ENCODE results near the gene NCAPG. TPM values are rescaled to one million over a fixed set of nuclear protein-coding genes. Genes with fewer than 3 reads are reported as not detected.
"Not testable (repeated sequence)": the region's sequence is repeated elsewhere in the genome, so short reads cannot be mapped to it uniquely, and the experiment has no call there.

The NCAPG gene
- polyA plus RNA-seq, 1 donor from 2014 or later, result 3.1 TPM

GRCh38 chr4:17823871-17824669, 13.3 kb downstream of the NCAPG start:
- Histone ChIP-seq H3K27me3 (ENCODE audit: insufficient read depth, low read depth, low read length) (no peaks in the 10 kb centered on the region), H3K79me2 (replicated peaks; ENCODE audit: insufficient read depth, low read length) (no peaks in the 10 kb centered on the region), H3K27ac (ENCODE audit: low read length) (no peak overlapping the region), H3K4me2 (ENCODE audit: low read length) (no peak overlapping the region), H3K4me3 (ENCODE audit: low read length) (no peak overlapping the region), H3K9me3 (ENCODE audit: low read length) (no peaks in the 10 kb centered on the region), H3K9ac (ENCODE audit: low read length) (no peak overlapping the region), H3K36me3 (ENCODE audit: insufficient read depth, low read length) (no peaks in the 10 kb centered on the region), H3F3A (ENCODE audit: insufficient read depth, low read length, poor library complexity, severe bottlenecking) (no peaks in the 10 kb centered on the region), H2AFZ (ENCODE audit: low read depth, low read length) (no peak overlapping the region), H3K9me2 (ENCODE audit: insufficient read depth, low read length) (no peaks in the 10 kb centered on the region), H4K20me1 (ENCODE audit: insufficient read depth) (no peaks in the 10 kb centered on the region)
- TF ChIP-seq EP300 (conservative IDR thresholded peaks at IDR 0.05; ENCODE audit: poor library complexity, severe bottlenecking) (no peak), TAF1 (IDR thresholded peaks at IDR 0.05; ENCODE audit: low read depth) (no peak), SMC3 (conservative IDR thresholded peaks at IDR 0.05; ENCODE audit: poor library complexity) (no peak), POLR2AphosphoS5 (IDR thresholded peaks at IDR 0.05) (no peak)

GRCh38 chr4:17846266-17846665, 35.5 kb downstream of the NCAPG start:
- H3K9me3 ChIP-seq (ENCODE audit: low read length), result no peaks in the 10 kb centered on the region
- no peak overlapping the region for H3K4me2 ChIP-seq (ENCODE audit: low read length)
- no peak overlapping the region for H3K27ac ChIP-seq (ENCODE audit: low read length)
- H3F3A ChIP-seq (ENCODE audit: insufficient read depth, low read length, poor library complexity, severe bottlenecking), result no peaks in the 10 kb centered on the region
- no peak overlapping the region for H3K4me3 ChIP-seq (ENCODE audit: low read length)
- H4K20me1 ChIP-seq (ENCODE audit: insufficient read depth), result no peaks in the 10 kb centered on the region
- no peaks in the 10 kb centered on the region for H3K27me3 ChIP-seq (ENCODE audit: insufficient read depth, low read depth, low read length)
- H3K79me2 ChIP-seq (replicated peaks; ENCODE audit: insufficient read depth, low read length), result no peaks in the 10 kb centered on the region
- H2AFZ ChIP-seq (ENCODE audit: low read depth, low read length), result no peak overlapping the region
- H3K9ac ChIP-seq (ENCODE audit: low read length), result no peak overlapping the region
- no peaks in the 10 kb centered on the region for H3K9me2 ChIP-seq (ENCODE audit: insufficient read depth, low read length)
- no peak for TF ChIP-seq RAD21 (conservative IDR thresholded peaks at IDR 0.05)
- no peaks in the 10 kb centered on the region for H3K36me3 ChIP-seq (ENCODE audit: insufficient read depth, low read length)

- H3K27ac ChIP-seq (ENCODE audit: low read length); H3K9ac ChIP-seq (ENCODE audit: low read length); H3K27me3 ChIP-seq (ENCODE audit: insufficient read depth, low read depth, low read length); H3K36me3 ChIP-seq (ENCODE audit: insufficient read depth, low read length); H3K9me2 ChIP-seq (ENCODE audit: insufficient read depth, low read length); H2AFZ ChIP-seq (ENCODE audit: low read depth, low read length); H3K79me2 ChIP-seq (replicated peaks; ENCODE audit: insufficient read depth, low read length); H3K4me3 ChIP-seq (ENCODE audit: low read length); H4K20me1 ChIP-seq (ENCODE audit: insufficient read depth); H3K9me3 ChIP-seq (ENCODE audit: low read length); H3K4me2 ChIP-seq (ENCODE audit: low read length); H3F3A ChIP-seq (ENCODE audit: insufficient read depth, low read length, poor library complexity, severe bottlenecking): not testable (repeated sequence)
Observed at GRCh38 chr4:17850295-17850694, 39.5 kb downstream of the NCAPG start.

GRCh38 chr4:17851959-17852358, 41.2 kb downstream of the NCAPG start:
- no peak for TF ChIP-seq CTCF (IDR thresholded peaks at IDR 0.05; ENCODE audit: poor library complexity, severe bottlenecking)
- TF ChIP-seq EZH2 (IDR thresholded peaks at IDR 0.05; ENCODE audit: borderline replicate concordance, insufficient read depth, low read length, poor library complexity, severe bottlenecking), result no peak
- no peak for TF ChIP-seq MXI1 (conservative IDR thresholded peaks at IDR 0.05; ENCODE audit: poor library complexity, severe bottlenecking)
- no peak for TF ChIP-seq POLR2AphosphoS5 (IDR thresholded peaks at IDR 0.05)
- no peak for TF ChIP-seq EP300 (conservative IDR thresholded peaks at IDR 0.05; ENCODE audit: poor library complexity, severe bottlenecking)
- no peak for TF ChIP-seq REST (IDR thresholded peaks at IDR 0.05; ENCODE audit: borderline replicate concordance)
- TF ChIP-seq RAD21 (conservative IDR thresholded peaks at IDR 0.05), result no peak
- TF ChIP-seq TAF1 (IDR thresholded peaks at IDR 0.05; ENCODE audit: low read depth), result no peak
- TF ChIP-seq SMC3 (conservative IDR thresholded peaks at IDR 0.05; ENCODE audit: poor library complexity), result no peak
- no peaks in the 10 kb centered on the region for H3K36me3 ChIP-seq (ENCODE audit: insufficient read depth, low read length)
- no peaks in the 10 kb centered on the region for H3K79me2 ChIP-seq (replicated peaks; ENCODE audit: insufficient read depth, low read length)
- H3K4me3 ChIP-seq (ENCODE audit: low read length), result no peak overlapping the region
- no peak overlapping the region for H2AFZ ChIP-seq (ENCODE audit: low read depth, low read length)
- H3K27me3 ChIP-seq (ENCODE audit: insufficient read depth, low read depth, low read length), result no peaks in the 10 kb centered on the region
- H3K4me2 ChIP-seq (ENCODE audit: low read length), result no peak overlapping the region
- H4K20me1 ChIP-seq (ENCODE audit: insufficient read depth), result no peaks in the 10 kb centered on the region
- no peak overlapping the region for H3K27ac ChIP-seq (ENCODE audit: low read length)
- no peaks in the 10 kb centered on the region for H3K9me3 ChIP-seq (ENCODE audit: low read length)
- H3K9me2 ChIP-seq (ENCODE audit: insufficient read depth, low read length), result no peaks in the 10 kb centered on the region
- no peak overlapping the region for H3K9ac ChIP-seq (ENCODE audit: low read length)
- no peaks in the 10 kb centered on the region for H3F3A ChIP-seq (ENCODE audit: insufficient read depth, low read length, poor library complexity, severe bottlenecking)

All from neural cell (in vitro differentiated cells).